ENCODE measurements around the gene WDR53. TPM values are rescaled to one million over a fixed set of nuclear protein-coding genes. Genes with fewer than 3 reads are reported as not detected.

The WDR53 gene
- total and polyA plus RNA-seq, 9 of the 15 experiments (the other 6 are each of a cell fraction or from before 2014, with no cell fraction given), result 13.0 to 34.5 (median 20.9) TPM

DNA sequence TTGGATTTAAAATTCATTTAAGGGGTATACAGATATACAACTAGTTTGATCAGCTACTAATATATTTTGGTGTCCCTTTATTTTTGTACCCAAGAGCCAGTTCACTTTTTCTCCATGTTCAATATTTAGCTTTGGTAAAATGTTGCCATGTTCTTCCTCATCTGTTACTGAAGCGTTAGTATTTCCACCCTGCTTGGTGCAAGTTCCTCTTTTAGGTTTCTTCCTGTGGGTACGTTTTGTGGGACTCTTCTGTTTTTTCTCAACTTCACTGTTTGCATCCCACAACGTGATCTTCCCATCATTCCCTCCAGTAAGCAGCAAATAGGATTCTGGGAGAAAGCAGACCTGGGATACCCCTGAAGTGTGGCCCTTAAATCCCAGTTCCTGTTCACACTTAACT lies 14.1 kb downstream of the WDR53 start (continued):
- TF ChIP-seq, protein P1, sequence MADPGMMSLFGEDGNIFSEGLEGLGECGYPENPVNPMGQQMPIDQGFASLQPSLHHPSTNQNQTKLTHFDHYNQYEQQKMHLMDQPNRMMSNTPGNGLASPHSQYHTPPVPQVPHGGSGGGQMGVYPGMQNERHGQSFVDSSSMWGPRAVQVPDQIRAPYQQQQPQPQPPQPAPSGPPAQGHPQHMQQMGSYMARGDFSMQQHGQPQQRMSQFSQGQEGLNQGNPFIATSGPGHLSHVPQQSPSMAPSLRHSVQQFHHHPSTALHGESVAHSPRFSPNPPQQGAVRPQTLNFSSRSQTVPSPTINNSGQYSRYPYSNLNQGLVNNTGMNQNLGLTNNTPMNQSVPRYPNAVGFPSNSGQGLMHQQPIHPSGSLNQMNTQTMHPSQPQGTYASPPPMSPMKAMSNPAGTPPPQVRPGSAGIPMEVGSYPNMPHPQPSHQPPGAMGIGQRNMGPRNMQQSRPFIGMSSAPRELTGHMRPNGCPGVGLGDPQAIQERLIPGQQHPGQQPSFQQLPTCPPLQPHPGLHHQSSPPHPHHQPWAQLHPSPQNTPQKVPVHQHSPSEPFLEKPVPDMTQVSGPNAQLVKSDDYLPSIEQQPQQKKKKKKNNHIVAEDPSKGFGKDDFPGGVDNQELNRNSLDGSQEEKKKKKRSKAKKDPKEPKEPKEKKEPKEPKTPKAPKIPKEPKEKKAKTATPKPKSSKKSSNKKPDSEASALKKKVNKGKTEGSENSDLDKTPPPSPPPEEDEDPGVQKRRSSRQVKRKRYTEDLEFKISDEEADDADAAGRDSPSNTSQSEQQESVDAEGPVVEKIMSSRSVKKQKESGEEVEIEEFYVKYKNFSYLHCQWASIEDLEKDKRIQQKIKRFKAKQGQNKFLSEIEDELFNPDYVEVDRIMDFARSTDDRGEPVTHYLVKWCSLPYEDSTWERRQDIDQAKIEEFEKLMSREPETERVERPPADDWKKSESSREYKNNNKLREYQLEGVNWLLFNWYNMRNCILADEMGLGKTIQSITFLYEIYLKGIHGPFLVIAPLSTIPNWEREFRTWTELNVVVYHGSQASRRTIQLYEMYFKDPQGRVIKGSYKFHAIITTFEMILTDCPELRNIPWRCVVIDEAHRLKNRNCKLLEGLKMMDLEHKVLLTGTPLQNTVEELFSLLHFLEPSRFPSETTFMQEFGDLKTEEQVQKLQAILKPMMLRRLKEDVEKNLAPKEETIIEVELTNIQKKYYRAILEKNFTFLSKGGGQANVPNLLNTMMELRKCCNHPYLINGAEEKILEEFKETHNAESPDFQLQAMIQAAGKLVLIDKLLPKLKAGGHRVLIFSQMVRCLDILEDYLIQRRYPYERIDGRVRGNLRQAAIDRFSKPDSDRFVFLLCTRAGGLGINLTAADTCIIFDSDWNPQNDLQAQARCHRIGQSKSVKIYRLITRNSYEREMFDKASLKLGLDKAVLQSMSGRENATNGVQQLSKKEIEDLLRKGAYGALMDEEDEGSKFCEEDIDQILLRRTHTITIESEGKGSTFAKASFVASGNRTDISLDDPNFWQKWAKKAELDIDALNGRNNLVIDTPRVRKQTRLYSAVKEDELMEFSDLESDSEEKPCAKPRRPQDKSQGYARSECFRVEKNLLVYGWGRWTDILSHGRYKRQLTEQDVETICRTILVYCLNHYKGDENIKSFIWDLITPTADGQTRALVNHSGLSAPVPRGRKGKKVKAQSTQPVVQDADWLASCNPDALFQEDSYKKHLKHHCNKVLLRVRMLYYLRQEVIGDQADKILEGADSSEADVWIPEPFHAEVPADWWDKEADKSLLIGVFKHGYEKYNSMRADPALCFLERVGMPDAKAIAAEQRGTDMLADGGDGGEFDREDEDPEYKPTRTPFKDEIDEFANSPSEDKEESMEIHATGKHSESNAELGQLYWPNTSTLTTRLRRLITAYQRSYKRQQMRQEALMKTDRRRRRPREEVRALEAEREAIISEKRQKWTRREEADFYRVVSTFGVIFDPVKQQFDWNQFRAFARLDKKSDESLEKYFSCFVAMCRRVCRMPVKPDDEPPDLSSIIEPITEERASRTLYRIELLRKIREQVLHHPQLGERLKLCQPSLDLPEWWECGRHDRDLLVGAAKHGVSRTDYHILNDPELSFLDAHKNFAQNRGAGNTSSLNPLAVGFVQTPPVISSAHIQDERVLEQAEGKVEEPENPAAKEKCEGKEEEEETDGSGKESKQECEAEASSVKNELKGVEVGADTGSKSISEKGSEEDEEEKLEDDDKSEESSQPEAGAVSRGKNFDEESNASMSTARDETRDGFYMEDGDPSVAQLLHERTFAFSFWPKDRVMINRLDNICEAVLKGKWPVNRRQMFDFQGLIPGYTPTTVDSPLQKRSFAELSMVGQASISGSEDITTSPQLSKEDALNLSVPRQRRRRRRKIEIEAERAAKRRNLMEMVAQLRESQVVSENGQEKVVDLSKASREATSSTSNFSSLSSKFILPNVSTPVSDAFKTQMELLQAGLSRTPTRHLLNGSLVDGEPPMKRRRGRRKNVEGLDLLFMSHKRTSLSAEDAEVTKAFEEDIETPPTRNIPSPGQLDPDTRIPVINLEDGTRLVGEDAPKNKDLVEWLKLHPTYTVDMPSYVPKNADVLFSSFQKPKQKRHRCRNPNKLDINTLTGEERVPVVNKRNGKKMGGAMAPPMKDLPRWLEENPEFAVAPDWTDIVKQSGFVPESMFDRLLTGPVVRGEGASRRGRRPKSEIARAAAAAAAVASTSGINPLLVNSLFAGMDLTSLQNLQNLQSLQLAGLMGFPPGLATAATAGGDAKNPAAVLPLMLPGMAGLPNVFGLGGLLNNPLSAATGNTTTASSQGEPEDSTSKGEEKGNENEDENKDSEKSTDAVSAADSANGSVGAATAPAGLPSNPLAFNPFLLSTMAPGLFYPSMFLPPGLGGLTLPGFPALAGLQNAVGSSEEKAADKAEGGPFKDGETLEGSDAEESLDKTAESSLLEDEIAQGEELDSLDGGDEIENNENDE (IDR thresholded peaks at IDR 0.05; ENCODE audit: low read depth, low read length), result no peak
- no peak for TF ChIP-seq NEUROD1 (IDR thresholded peaks at IDR 0.05; ENCODE audit: borderline replicate concordance, low read depth, low read length, partially characterized antibody)
- TF ChIP-seq MCM2 (IDR thresholded peaks at IDR 0.05; ENCODE audit: low read depth), result no peak
